ENCODE data around the gene RYK.

The RYK gene

DNA sequence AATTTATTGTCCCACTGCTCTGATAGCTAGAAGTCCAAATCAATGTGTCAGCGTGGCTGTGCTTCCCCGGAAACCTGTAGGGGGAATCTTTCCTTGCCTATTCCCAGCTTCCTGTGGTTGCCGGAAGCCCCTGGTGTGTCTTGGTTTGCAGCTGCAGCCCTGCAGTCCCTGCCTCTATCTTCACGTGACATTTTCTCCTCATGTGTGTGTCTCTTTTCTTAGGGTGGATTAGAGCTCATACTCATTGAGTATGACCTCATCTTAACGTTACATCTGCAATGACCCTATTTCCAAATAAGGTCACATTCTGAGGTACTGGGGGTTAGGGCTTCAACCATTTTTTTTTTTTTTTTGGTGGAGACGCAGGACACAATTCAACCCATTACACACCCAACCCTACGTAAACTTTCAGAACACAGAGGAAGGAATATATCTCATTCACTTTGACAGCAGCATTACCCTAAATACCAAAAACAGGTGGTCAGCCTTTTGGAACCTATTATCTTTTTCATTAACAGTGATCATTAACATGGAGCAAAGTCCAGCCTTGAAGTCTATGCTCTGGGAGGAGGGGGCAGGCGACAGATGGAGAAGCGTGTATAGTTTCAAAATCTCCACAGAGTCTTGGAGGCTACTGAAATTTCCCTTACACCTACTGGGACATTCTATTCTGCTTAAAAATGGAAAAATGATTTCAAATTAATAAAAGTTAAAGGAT is 88.6 kb downstream of the RYK start:
- Mint-ChIP-seq H3K36me3 (peaks cover 17% of the 10 kb centered on the region), H3K9me3 (ENCODE audit: low read depth) (no peaks in the 10 kb centered on the region), H3K27me3 (no peaks in the 10 kb centered on the region), H3K4me3 (no peak overlapping the region), H3K4me1 (ENCODE audit: low read depth) (no peaks in the 10 kb centered on the region), H3K27ac (no peak overlapping the region)

DNA sequence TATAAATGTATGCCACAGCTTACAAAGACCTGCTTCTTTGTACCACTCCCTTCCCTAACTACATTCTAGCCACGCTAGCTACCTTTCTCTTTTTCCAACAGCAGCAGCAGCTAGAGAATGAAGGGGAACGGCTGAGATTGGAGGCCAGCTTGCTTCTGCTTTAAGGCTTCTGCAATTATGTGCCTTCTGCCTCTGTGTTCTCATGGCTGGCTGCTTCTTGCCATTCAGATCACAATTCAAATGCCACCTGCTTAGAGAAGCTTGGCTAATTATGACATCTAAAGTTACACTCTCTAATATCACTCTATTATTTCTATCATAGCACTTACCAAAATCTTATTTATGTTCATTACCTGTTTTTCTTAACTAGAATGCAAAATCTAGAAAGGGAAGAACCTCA is 95.2 kb downstream of the RYK start:
- H3K4me3 Mint-ChIP-seq, result no peak overlapping the region
- no peak overlapping the region for H3K27ac Mint-ChIP-seq
- no peaks in the 10 kb centered on the region for H3K27me3 Mint-ChIP-seq
- no peaks in the 10 kb centered on the region for H3K4me1 Mint-ChIP-seq (ENCODE audit: low read depth)
- peaks cover 25% of the 10 kb centered on the region for H3K36me3 Mint-ChIP-seq
- no peaks in the 10 kb centered on the region for H3K9me3 Mint-ChIP-seq (ENCODE audit: low read depth)

DNA sequence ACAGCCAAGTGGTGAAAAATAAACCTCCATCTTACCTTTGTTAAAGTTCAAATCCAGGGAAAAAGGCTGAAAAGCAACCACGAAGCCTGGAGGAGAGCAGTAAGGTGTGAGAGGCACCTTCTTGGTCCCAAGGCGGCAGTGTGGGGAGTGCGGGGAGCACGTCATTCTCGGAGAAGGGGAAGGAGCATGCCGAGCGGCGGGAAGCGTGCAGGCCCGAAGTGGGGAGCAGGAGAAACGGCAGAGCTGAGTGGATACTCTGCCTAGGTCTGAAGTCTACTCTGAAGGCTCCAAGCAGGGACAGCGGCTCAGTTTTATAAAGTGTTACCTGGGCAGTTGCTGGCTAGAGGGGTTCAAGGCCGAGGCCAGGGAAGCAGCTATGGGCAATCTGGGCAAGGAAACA is 96.9 kb downstream of the RYK start:
- Mint-ChIP-seq H3K27me3 (no peaks in the 10 kb centered on the region), H3K4me3 (no peak overlapping the region), H3K36me3 (peaks cover 25% of the 10 kb centered on the region), H3K4me1 (ENCODE audit: low read depth) (no peaks in the 10 kb centered on the region), H3K9me3 (ENCODE audit: low read depth) (no peaks in the 10 kb centered on the region), H3K27ac (no peak overlapping the region)

DNA sequence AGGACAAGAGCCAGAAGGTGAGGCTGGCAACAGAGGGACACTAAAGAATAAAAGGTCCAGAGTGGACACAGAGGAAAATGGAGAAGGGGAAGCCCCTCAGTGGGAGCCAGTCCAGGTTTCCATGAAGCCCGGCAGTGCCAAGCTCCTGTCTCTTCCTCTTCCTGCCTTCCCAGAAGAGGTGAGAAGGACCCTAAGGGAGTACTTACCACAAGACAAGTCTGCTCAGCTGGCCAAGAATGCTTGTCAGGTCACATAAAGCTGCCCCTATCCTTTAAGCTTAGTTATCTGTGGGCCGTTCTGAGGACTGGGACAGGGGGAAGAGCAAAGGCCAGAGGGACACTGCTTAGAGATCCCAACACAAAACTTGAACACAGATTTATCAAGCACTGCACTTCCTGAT is 100.2 kb downstream of the RYK start:
- Mint-ChIP-seq H3K9me3 (ENCODE audit: low read depth) (no peaks in the 10 kb centered on the region), H3K27me3 (no peaks in the 10 kb centered on the region), H3K4me3 (no peak overlapping the region), H3K27ac (no peak overlapping the region), H3K4me1 (ENCODE audit: low read depth) (no peaks in the 10 kb centered on the region), H3K36me3 (peaks cover 19% of the 10 kb centered on the region)

- H3K36me3 Mint-ChIP-seq, result peaks cover 7% of the 10 kb centered on the region
- H3K4me1 Mint-ChIP-seq (ENCODE audit: low read depth), result no peaks in the 10 kb centered on the region
- H3K9me3 Mint-ChIP-seq (ENCODE audit: low read depth), result no peaks in the 10 kb centered on the region
- no peak overlapping the region for H3K27ac Mint-ChIP-seq
- H3K27me3 Mint-ChIP-seq, result no peaks in the 10 kb centered on the region
- H3K4me3 Mint-ChIP-seq, result no peak overlapping the region
Observed at GRCh38 chr3:134149286-134149685, 101.4 kb downstream of the RYK start.

DNA sequence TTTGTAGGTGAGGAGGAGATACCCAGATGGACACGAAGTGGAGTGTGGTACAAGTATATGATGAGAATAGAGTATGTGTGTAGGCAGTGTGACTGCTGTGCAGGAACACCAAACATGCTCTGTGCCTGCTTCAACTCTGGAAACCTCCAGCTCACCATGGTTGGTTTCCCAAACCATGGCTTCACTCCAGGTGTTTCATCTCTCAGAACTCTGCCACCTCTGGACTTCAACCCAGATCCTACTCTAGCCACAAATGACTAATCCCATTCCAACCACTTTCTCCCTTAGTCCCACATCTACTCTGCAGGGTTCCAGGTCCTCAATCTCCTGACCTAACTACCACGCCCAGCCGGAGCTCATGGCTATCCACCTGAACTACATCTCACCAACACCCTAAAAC is 102.1 kb downstream of the RYK start:
- Mint-ChIP-seq H3K27ac (peak overlapping the region; percentile 12), H3K4me3 (no peak overlapping the region), H3K27me3 (no peaks in the 10 kb centered on the region), H3K36me3 (peaks cover 5% of the 10 kb centered on the region), H3K4me1 (ENCODE audit: low read depth) (peaks cover 4% of the 10 kb centered on the region), H3K9me3 (ENCODE audit: low read depth) (no peaks in the 10 kb centered on the region)

GRCh38 chr3:134147411-134147810 is 103.2 kb downstream of the RYK start:
- Mint-ChIP-seq H3K36me3 (peaks cover 6% of the 10 kb centered on the region), H3K4me1 (ENCODE audit: low read depth) (peaks cover 5% of the 10 kb centered on the region), H3K27me3 (no peaks in the 10 kb centered on the region), H3K27ac (no peak overlapping the region), H3K9me3 (ENCODE audit: low read depth) (no peaks in the 10 kb centered on the region), H3K4me3 (no peak overlapping the region)

DNA sequence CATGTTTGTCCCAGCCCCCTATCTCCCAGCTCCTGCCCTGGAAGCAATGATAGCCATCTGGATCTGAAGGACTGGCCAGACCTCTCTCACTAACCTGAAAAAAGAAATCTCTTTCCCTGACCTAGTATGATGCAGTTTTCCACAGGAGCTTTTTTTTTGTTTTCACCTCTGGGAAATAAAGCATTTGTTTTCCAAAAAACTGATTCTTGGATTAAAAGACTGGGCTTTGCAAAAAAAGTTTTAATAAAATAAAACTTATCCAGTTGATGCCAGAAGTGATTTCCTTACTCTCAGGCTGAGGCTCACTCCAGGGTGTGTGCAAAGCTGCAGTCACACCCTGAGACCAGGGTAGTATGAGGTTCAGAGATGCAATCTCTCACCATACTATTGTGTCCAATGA is 104.0 kb downstream of the RYK start:
- H3K27me3 Mint-ChIP-seq, result no peaks in the 10 kb centered on the region
- H3K36me3 Mint-ChIP-seq, result peaks cover 10% of the 10 kb centered on the region

DNA sequence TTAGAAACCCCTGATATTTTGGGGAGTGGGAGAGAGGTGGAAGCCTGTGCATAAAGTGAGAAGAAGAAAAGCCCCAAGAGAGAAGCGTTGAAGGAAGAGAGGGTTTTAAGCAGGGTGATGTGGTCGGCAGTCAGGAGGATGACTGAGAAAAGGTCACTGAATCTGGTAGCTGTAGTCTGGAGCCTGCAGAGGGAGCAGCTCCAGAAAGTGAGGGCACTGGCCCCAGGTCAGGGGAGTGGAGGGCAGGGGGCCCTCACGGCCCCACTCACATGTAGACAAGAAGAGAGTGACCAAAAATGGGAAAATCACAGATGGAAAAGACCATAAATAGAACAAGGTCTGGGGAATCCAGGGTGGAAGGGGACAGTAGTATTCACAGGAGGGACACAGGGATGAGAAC is 105.5 kb downstream of the RYK start:
- no peak overlapping the region for H3K4me3 Mint-ChIP-seq
- H3K4me1 Mint-ChIP-seq (ENCODE audit: low read depth), result peaks cover 5% of the 10 kb centered on the region
- no peaks in the 10 kb centered on the region for H3K27me3 Mint-ChIP-seq
- H3K36me3 Mint-ChIP-seq, result peaks cover 21% of the 10 kb centered on the region
- H3K9me3 Mint-ChIP-seq (ENCODE audit: low read depth), result peaks cover 6% of the 10 kb centered on the region
- no peak overlapping the region for H3K27ac Mint-ChIP-seq

More for the DNA sequence above, 104.0 kb downstream of the RYK start:
- no peak overlapping the region for H3K4me3 Mint-ChIP-seq
- peaks cover 5% of the 10 kb centered on the region for H3K4me1 Mint-ChIP-seq (ENCODE audit: low read depth)
- no peaks in the 10 kb centered on the region for H3K9me3 Mint-ChIP-seq (ENCODE audit: low read depth)
- H3K27ac Mint-ChIP-seq, result no peak overlapping the region

DNA sequence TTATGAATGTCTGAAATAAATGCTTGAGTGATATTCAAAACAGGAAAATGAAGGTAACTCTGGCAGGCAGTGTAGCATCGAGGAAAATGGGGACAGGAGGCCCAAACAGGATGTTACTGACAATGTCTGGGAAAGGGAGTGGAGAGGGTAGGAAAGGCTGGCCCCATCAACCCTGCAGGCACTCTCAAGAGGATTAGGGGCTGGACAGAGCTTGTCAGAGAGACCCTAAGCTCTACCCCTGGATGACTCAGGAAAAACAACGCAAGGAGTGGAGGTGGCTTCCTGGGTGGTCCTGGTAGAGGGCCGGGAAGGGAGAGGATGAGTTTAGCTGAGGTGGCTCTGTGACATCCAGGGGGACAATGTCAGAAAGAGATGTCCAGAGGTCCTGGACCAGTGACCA is 106.0 kb downstream of the RYK start:
- Mint-ChIP-seq H3K27me3 (no peaks in the 10 kb centered on the region), H3K27ac (no peak overlapping the region), H3K4me3 (no peak overlapping the region), H3K4me1 (ENCODE audit: low read depth) (peaks cover 5% of the 10 kb centered on the region), H3K36me3 (peaks cover 22% of the 10 kb centered on the region), H3K9me3 (ENCODE audit: low read depth) (peaks cover 6% of the 10 kb centered on the region)

DNA sequence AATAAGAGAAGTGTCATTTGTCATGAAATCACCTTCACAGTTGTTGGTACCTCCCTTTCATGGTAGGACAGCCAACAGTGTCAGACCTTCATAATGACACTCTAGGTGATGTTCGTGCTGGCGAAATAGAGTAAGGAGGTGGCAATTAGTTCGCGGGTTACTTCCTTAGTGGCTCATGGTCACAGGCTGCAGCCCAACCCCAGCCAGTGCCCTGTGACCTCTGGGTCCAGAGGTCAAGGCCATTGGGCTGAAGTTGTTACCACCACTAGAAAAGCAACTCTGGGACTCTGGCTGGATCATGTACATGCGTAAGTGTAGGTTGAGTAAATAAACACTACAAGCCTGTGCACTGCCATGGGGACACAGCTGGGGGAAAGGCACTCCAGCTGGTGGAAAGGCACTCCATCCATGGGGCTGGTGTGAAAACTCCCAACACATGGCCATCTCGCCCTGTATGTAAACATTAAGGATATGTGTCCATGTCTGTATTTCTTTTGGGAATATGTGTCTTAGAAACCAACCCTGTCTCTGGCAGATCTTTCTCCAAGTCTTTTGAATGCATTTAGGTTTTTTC is 106.7 kb downstream of the RYK start:
- Mint-ChIP-seq H3K9me3 (ENCODE audit: low read depth) (peaks cover 6% of the 10 kb centered on the region), H3K4me3 (no peak overlapping the region), H3K27me3 (no peaks in the 10 kb centered on the region), H3K4me1 (ENCODE audit: low read depth) (peaks cover 5% of the 10 kb centered on the region), H3K36me3 (peaks cover 26% of the 10 kb centered on the region), H3K27ac (no peak overlapping the region)

DNA sequence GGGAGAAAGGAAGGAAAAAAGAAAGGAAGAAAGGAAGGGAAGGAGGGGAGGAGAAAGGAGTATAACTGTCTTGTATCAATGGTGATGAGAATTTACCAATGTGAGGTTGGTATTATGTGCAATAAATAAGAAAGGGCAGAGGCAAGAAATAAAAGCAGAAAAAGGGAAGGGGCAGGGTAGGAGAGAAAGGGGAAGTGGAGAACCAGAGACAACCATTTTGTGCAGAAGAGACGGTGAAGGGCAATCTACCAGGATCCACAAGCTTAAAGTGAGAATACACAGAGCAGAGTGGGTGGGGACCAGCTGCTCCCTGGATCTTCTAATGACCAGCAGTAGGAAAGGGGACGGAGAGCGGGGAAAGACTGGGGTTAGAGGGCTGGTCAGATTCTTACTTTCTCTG is 114.1 kb downstream of the RYK start:
- Mint-ChIP-seq H3K27me3 (no peaks in the 10 kb centered on the region), H3K36me3 (peaks cover 28% of the 10 kb centered on the region), H3K4me3 (no peak overlapping the region), H3K27ac (no peak overlapping the region), H3K9me3 (ENCODE audit: low read depth) (peaks cover 12% of the 10 kb centered on the region), H3K4me1 (ENCODE audit: low read depth) (no peaks in the 10 kb centered on the region)

DNA sequence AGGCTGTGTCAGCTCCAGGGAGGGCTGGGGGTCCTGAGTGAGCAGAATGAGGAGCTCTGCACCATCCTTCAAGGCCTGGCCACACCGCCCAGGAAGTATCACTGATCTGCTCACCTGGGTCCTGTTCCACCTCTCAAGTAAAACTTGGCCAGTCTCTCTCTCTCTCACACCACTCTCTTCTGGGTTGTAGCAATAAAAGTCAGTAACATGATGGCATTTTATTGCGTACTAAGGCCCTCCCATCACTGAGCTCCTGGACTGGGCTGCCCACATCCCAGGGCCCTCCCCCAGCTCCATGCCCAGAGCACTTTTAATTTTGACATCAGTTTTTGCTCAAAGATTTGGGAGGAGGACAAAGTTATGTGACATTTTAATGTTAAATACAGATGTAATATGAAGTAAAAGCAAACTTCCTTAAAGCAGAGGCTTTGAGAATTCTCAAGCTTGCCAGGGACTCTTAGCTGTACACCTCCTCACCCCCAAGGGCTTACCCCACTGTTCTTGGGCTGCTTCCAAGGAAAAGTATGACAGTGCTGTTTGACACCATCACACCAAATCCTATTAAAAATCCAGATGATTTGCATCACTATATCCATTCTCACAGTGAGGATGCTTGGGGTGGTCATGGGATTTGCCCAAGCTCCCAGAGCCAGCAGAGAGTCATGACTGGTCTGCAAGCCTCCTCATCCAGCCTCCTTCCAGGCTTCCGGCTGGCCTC is 115.8 kb downstream of the RYK start:
- Mint-ChIP-seq H3K36me3 (peaks cover 25% of the 10 kb centered on the region), H3K4me3 (no peak overlapping the region), H3K27me3 (no peaks in the 10 kb centered on the region), H3K9me3 (ENCODE audit: low read depth) (peaks cover 15% of the 10 kb centered on the region), H3K27ac (no peak overlapping the region), H3K4me1 (ENCODE audit: low read depth) (no peaks in the 10 kb centered on the region)

DNA sequence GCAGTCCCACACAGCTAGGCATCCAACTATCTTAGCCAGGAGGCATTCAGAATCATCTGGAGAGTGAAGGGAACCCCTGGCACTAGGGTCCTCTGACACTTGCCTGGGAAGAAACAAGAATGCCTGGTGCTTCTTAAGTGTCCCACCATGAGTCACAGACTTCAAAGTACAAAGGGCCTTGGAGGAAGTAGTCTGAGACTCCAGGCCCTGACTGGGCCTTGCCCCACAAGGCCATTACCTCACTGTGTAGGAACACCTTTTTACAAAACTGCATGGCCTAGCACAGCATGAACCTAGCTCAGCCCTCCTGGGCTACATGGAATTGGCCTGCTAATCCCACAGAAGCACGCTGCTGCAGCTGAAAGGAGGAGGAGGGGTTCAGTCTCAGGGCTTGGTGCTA is 116.4 kb downstream of the RYK start:
- no peak overlapping the region for H3K4me3 Mint-ChIP-seq
- H3K27me3 Mint-ChIP-seq, result no peaks in the 10 kb centered on the region
- H3K27ac Mint-ChIP-seq, result no peak overlapping the region
- H3K9me3 Mint-ChIP-seq (ENCODE audit: low read depth), result peaks cover 20% of the 10 kb centered on the region
- peaks cover 22% of the 10 kb centered on the region for H3K36me3 Mint-ChIP-seq
- no peaks in the 10 kb centered on the region for H3K4me1 Mint-ChIP-seq (ENCODE audit: low read depth)

DNA sequence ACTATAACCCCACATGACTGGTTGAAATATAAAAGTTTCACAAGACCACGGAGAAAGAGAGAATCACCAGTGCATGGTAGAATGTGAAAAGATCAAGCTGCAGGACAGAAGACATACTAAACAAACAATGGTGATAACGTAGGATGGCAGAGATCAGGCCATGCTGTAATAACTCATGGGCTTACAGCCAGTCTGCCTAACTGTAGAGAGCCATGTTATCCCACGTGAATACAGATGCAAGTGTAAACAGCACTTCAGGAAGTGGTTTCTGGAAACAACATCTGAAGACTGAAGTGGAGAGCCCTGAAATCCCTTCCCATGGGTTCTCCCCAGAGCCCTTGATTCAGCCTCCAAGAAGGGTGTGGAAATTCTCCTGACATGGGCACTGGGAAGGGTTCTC is 117.7 kb downstream of the RYK start:
- Mint-ChIP-seq H3K27me3 (no peaks in the 10 kb centered on the region), H3K4me3 (no peak overlapping the region), H3K27ac (no peak overlapping the region), H3K36me3 (peaks cover 21% of the 10 kb centered on the region), H3K4me1 (ENCODE audit: low read depth) (no peaks in the 10 kb centered on the region), H3K9me3 (ENCODE audit: low read depth) (peaks cover 22% of the 10 kb centered on the region)
